Activated T-cell treated with anti-CD3 and anti-CD28 coated beads for 4 hours (primary cell): ENCODE measurements around the gene MTHFD2L.
"Not testable (repeated sequence)": the region's sequence is repeated elsewhere in the genome, so short reads cannot be mapped to it uniquely, and the experiment has no call there.

Experiments
- DNase-seq: peaks from one replicate; pipeline ENCODE4 v3.0.0-alpha.2; 2020

Gene MTHFD2L

DNA sequence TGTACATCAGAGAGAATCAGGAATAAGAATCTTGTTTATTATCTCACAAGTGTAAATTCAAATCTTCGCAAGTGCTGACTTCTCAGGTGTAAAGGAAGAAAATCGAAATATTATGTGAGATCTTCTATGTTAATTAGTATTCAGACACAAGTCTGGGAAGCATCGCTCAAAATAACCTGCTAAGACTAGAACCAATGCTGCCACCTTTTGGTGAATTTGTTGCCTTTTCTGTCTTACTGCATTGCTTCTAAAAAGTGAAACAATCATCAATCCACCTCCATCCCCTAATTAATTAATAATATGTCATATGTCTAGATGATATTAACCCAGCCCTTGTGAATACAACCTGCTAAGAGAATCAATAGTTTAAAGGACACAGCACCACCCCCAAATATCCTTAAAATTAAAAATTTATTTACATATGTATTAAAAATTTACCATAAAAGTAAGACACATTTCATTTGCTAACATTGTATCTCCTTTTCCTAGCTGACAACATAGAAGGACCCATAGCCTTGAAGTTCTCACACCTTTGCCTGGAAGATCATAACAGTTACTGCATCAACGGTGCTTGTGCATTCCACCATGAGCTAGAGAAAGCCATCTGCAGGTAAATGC lies 153.9 kb downstream of the MTHFD2L start:
- DNase-seq, result no peak

GRCh38 chr4:74314329-74314728 lies 156.4 kb downstream of the MTHFD2L start:
- DNase-seq, result no peak

GRCh38 chr4:74314944-74315343 lies 157.0 kb downstream of the MTHFD2L start:
- DNase-seq, result no peak

DNA sequence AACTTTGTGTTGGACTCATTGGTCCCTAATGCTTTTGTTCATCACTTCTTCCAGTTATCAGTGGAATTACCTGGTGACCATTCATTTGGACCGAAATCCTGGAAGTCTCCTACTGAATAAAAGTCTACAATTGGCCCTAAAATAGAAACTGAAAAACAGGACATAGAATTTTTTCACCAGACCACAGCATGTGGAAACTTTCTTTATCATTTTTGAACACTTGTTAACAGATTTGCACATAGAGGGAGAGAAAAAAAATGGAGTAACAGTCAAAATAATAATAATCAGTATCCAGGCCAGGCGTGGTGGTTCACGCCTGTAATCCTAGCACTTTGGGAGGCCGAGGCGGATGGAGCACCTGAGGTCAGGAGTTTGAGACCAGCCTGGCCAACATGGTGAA lies 157.5 kb downstream of the MTHFD2L start:
- DNase-seq, result no peak

GRCh38 chr4:74316397-74316796 lies 158.5 kb downstream of the MTHFD2L start:
- DNase-seq, result no peak

- no peak for DNase-seq
Observed at GRCh38 chr4:74317616-74318246, 159.8 kb downstream of the MTHFD2L start.

DNA sequence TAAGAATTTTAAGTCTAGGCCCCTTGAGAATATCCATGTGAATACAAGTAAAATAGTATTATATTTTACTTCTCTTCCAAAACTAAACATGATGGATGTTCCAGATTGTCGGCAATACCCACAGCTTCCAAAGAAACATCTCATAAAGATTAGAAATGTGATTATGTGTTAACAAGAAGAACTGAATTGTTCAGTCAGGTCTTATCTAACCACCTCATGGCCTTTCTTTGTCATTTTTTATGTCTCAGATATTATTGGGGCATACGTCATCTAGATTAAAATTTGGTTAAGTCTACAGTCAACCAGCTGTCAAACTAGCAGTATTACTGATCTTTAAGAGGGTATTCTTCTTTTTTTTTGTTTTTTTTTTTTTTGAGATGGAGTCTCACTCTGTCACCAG lies 160.4 kb downstream of the MTHFD2L start:
- DNase-seq, result no peak

DNA sequence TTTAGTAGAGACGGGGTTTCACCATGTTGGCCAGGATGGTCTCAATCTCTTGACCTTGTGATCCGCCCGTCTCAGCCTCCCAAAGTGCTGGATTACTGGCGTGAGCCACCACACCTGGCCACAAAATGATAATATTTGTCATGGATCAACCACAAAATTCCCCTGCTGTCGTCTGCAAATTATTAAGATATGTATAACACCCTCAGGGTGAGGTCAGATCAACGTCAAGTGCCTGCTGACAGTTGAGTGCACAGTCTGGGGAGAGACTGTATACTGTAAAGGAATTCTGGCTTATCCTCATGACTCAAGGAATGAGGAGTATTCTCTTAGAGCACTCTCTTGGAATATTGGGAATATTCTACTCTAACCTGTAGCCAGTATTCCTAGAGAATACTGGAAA lies 161.6 kb downstream of the MTHFD2L start:
- DNase-seq, result no peak

DNA sequence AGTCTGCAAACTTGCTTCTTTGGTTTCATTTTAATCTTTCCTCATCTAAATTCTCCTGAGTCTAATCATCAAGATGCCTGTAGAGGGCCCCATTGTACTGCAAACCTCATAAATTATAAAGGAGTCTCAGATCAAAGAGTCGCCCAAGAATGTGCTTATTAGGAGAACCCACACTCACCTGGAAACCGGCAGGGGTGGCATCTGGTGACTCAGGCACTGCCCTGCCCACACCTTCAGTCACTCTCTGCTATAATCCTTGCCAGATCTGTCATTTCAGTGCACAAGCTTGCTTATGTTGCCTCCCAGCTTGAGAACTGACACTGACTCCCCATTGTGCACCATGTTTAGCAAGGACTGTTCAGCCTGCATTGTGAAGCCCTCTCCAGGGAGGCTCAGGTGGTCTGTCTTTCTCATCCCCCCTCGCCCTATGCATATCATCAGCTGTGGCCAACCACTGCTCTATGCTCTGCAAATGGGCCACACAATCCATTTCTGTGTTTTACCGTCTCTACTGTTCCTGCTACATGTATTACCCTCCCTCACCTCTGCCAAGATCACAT lies 162.7 kb downstream of the MTHFD2L start:
- DNase-seq, result peak; percentile 9

DNA sequence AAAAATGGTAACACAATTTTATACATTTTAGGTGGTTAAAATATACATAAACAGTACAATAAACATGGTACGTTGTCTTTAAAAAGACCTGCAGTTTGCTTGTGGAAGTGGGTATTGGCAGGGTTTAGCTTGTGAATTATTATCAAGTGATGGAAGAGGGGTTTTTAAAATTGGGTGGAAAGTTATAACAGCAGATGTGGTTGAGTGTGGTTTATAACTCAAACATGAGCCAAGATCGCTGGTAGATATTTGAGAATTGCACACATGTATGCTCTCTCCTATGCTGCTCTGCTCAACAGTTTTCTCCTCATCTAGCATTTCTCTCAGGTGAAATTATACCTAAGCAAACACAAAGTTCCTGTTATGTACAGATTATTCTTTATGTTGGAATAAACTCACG lies 164.4 kb downstream of the MTHFD2L start:
- DNase-seq, result no peak

DNA sequence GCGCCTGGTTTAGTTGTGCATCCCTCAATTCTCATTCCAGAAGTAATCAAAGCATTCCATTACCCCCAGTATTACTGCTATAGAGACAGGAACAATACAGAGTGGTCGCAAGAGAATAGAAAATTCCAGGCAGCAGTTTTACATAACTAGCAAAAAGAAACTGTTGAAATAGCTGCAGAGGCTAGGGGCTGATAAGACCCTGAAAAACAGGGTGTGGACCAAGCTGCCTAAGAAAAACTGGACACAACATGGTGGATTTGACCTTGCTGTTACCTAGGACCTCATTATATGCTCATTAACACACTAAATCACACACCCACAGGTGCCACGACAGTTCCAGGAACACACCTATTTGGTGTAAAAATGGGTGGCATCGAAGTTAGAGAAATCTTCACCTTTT lies 165.7 kb downstream of the MTHFD2L start:
- DNase-seq, result no peak

DNA sequence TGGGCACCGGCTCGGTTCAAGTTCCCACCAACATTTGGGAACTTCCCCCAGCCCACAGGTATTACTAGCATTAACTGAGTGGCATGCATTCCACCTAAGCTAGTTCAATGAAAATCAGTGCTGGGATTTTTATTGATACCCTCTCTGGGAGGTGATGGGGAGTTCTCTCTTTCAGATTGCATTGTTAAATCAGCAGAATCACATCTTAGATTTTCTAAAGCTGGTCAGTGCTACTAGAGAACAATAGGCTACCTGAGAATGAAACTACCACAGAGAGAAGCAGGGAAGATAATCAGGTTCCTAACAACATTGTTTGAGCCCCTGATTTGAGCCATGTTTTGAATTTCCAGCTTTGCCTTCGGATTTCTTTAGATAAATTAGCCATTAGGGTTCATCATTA lies 166.3 kb downstream of the MTHFD2L start:
- no peak for DNase-seq

DNA sequence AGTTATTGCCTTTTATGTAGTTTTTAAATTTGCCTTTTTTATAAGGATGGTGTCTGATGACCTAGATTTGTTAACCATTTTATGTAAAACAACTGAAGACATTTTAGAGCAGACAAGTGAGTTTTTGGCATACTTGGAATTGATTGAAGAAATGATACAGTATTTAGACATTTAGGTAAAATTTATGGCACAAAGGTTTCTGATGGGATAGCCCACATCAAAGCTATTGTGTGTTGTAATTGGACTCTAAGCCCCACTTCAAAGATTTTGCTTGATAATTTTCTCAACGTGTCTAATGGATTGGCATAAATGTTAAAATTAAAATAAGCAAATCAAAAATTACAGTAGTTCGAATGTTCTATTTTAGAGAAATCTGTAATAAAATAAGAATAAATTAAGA lies 168.0 kb downstream of the MTHFD2L start:
- no peak for DNase-seq

DNA sequence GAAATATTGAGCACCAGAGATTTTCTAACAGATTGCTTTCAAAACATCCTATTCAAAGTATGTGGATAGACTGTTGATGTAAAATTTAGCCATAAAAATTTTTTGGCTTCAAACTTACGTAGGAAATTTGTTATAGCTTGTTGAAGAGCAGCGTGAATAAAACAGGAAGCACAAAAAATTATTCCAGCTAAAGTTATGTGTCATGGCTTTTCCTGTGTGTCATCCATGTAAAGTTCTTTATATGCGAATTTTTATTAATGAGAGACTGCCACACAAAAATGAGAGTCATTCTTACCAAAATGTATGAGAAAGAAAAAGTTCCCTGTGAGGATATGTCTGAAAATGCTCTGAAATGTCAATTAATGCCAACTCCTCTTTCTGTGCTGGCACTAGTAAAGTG lies 169.8 kb downstream of the MTHFD2L start:
- no peak for DNase-seq

DNA sequence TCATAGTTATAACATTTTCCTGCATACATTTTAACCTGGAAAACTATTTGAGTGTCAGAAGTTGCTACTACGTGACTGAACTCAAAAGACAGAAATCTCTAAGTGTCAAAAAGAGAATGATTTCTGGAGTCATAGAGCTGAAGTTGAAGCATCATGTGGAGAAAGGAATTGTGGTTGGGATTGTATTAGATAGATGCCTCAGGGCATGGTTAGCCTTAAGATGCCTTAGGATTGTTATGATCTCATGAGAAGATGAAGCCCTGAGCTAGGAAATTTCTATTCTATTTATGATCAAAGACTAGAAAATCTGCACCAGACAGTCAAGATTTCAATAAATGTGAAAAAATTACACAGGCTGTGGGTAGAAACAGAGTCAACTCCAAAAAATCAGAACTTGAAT lies 170.6 kb downstream of the MTHFD2L start:
- no peak for DNase-seq

GRCh38 chr4:74329307-74329706 lies 171.4 kb downstream of the MTHFD2L start:
- no peak for DNase-seq

GRCh38 chr4:74330295-74330750 lies 172.4 kb downstream of the MTHFD2L start:
- no peak for DNase-seq

DNA sequence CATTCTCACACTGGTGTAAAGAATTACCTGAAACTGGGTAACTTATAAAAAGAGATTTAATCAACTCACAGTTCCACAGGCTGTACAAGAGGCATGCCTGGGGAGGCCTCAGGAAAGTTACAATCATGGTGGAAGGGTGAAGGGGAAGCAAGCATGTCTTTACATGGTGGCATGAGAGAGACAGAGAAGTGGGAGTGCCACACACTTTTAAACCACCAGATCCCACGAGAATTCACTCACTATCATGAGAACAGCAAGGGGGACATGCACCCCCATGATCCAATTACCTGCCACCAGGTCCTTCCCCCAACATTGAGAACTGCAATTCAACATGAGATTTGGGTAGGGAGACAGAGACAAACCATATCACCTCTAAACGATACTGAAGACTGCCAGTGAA lies 173.3 kb downstream of the MTHFD2L start:
- DNase-seq, result no peak

GRCh38 chr4:74331944-74332343 lies 174.0 kb downstream of the MTHFD2L start:
- DNase-seq, result no peak

DNA sequence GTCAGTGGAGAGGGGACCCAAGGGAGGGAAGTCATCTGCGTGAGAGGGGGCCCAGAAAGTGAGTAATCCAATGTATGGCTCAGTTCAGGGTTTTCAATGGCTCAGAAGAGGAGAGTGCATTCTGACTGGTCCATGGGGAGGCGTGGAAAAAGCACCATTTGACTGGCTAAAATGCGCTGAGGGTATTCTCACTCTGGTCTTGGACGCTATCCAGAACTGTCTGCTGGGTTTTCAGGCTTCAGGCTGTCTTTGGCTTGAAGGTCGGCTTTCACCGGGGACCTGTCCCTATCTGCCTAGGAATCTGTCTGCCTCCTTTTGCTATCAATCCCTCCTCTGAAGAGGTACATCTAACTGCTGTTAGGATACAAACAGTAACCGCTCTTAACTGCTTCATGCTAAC lies 176.7 kb downstream of the MTHFD2L start:
- no peak for DNase-seq

DNA sequence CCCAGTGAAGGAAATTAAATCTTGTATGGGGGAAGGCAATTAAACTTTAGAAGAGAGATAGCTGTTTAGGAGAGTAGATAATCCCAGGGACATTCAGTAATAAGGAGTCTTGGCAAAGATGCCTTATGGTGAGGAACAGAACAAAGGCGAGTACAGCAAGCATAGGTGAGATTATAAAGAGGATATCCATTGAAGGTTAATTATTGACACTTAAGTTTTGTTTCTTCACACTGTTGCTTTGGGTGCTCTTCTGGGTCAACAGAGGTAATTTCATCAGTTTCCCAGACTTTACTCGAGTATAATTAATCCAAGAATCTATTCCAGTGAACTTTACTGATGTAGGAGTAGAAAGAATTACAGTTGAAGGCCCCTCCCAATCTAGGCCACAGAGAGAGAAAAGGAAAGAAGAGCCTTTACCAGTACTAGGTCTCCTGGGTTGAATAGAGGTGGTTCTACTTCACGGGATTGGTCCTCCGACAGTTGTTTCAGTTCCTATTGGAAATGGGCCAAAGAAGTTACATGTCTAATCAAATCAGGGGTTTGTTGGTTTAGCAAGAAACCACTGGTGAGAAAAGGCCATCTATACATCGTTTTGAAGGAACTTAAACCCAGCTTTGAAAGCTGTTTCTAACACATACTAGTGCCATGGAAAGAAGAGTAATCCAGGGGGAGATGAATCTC lies 177.6 kb downstream of the MTHFD2L start:
- DNase-seq, result no peak

DNA sequence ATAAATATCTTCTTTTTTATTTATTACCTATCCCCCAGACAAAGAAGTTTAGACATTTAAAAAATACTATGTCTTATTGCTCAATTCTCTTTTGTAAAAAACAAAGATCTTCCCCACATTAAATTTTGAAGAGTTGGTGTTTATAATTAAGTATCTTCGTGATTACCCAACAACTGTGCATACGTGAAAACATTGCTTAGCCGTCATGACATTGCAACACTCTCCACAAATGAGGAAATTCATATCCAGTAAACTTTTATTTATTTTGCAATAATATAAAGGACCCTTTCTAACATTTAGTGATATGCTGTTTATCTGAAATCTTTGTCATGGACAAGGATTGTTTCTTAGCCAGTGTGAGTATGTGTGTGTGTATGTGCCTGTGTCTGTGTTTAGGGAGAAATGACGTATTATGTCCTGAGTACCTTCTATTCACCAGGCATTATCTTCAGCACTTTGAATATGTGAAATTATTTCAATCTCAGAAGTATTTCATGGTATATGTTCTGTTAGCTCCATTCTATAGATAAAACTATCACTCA lies 180.9 kb downstream of the MTHFD2L start:
- no peak for DNase-seq

DNA sequence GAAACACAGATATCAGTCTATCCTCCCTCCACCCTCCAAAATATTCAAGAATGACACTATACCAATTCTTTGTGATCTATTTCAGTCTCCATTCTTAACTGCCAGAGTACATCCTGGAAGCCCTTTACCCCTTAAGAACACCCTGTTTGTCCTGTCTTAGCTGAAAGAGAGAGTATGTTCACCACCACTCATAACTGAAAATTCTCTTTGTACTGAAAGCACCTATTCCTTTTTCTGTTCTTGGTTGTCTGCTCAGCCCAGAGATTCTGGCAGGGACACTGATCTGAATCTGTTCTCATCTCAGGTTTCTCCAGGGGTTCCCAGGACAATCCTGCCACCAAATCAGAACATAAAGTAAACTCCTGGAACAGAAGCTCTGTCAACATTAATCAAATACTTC lies 181.6 kb downstream of the MTHFD2L start:
- no peak for DNase-seq

DNA sequence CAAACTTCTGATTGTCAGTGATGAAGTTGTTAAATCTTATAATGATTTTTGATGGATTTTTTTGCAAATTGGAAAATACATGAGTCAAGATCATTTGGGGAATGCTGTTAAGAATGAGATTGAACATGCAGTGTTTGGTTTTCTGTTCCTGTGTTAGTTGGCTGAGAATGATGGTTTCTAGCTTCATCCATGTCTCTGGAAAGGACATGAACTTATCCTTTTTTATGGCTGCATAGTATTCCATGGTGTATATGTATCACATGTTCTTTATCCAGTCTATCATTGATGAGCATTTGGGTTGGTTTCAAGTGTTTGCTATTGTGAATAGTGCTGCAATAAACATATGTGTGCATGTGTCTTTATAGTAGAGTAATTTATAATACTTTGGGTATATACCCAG lies 182.5 kb downstream of the MTHFD2L start:
- DNase-seq, result not testable (repeated sequence)
